ENCODE results near the gene GIGYF2.
"Not testable (repeated sequence)": the region's sequence is repeated elsewhere in the genome, so short reads cannot be mapped to it uniquely, and the experiment has no call there.

The GIGYF2 gene

GRCh38 chr2:232698556-232699091 lies 1.5 kb downstream of the GIGYF2 start:
- peak overlapping the region; percentile 94 for H3K4me3 ChIP-seq (ENCODE audit: low read depth, low read length)
- TF ChIP-seq, protein P1, sequence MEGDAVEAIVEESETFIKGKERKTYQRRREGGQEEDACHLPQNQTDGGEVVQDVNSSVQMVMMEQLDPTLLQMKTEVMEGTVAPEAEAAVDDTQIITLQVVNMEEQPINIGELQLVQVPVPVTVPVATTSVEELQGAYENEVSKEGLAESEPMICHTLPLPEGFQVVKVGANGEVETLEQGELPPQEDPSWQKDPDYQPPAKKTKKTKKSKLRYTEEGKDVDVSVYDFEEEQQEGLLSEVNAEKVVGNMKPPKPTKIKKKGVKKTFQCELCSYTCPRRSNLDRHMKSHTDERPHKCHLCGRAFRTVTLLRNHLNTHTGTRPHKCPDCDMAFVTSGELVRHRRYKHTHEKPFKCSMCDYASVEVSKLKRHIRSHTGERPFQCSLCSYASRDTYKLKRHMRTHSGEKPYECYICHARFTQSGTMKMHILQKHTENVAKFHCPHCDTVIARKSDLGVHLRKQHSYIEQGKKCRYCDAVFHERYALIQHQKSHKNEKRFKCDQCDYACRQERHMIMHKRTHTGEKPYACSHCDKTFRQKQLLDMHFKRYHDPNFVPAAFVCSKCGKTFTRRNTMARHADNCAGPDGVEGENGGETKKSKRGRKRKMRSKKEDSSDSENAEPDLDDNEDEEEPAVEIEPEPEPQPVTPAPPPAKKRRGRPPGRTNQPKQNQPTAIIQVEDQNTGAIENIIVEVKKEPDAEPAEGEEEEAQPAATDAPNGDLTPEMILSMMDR (IDR thresholded peaks at IDR 0.05; ENCODE audit: control insufficient read depth, extremely low read depth, insufficient read depth), result no peak
- DNase-seq (ENCODE audit: low read depth), result no peak

GRCh38 chr2:232699110-232699509 lies 2.0 kb downstream of the GIGYF2 start:
- DNase-seq (ENCODE audit: low read depth), result no peak
- TF ChIP-seq, protein P1 (IDR thresholded peaks at IDR 0.05; ENCODE audit: control insufficient read depth, extremely low read depth, insufficient read depth), result no peak
- H3K4me3 ChIP-seq (ENCODE audit: low read depth, low read length), result no peak overlapping the region

DNA sequence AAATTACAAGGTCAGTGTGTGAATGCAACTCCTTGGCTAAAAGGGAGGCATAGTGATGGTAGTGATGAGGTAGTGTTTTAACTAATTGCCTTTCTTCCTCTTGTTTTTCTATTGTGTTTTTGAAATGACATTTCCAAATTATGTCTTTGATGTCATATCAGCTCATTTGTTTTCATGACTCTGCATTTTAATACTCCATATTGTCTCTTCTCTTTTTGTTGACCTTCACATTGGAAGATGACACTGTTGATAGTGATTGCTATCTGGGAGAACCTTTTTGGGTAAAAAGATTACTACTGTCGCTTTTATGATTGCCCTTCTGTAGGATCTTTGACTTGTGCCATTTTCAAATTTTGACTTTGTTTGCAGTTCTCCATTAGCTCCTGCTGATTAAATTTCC lies 3.0 kb downstream of the GIGYF2 start:
- TF ChIP-seq, protein P1 (IDR thresholded peaks at IDR 0.05; ENCODE audit: control insufficient read depth, extremely low read depth, insufficient read depth), result no peak
- no peak for DNase-seq (ENCODE audit: low read depth)
- no peak overlapping the region for H3K4me3 ChIP-seq (ENCODE audit: low read depth, low read length)

DNA sequence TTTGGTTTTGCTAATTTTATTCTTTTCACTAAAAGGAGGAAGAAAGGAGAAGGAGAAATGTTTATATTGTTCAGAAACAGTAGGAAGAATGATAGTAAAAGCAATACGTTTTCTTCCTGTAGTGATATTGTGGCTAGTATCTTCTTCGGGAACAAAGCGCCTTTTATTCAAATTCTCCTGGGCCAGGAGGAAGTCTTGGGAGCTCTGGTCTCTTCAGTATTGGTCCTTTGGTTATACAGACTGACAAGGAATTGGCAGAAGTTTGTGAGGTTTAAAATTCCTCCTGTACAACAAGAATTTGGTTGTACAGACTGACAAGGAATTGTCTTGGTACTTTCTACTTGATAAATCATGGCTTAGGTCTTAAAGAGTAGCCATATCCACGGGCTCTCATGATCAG lies 9.9 kb downstream of the GIGYF2 start:
- no peak overlapping the region for H3K4me3 ChIP-seq (ENCODE audit: low read depth, low read length)
- no peak for DNase-seq (ENCODE audit: low read depth)
- TF ChIP-seq, protein P1 (IDR thresholded peaks at IDR 0.05; ENCODE audit: control insufficient read depth, extremely low read depth, insufficient read depth), result no peak

DNA sequence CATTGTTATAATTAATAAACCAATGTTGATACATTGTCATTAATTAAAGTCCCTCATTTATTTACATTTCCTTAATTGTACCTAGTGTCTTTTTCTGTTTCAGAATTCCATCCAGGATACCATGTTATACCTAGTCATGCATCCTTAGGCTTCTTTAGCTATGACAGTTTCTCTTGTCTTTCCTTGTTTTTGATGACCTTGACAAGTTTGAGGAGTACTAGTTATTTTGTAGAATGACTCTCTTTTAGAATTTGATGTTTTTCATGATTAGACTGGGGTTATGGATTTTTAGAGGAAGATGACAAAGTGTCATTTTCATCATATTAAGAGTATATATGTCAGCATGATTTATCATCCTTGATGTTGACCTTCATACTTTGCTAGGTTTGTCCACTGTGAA lies 16.4 kb downstream of the GIGYF2 start:
- H3K4me3 ChIP-seq (ENCODE audit: low read depth, low read length), result no peak overlapping the region
- TF ChIP-seq, protein P1 (IDR thresholded peaks at IDR 0.05; ENCODE audit: control insufficient read depth, extremely low read depth, insufficient read depth), result no peak
- no peak for DNase-seq (ENCODE audit: low read depth)

GRCh38 chr2:232714969-232715368 lies 17.8 kb downstream of the GIGYF2 start:
- DNase-seq (ENCODE audit: low read depth), result no peak
- TF ChIP-seq, protein P1 (IDR thresholded peaks at IDR 0.05; ENCODE audit: control insufficient read depth, extremely low read depth, insufficient read depth), result no peak
- H3K4me3 ChIP-seq (ENCODE audit: low read depth, low read length), result no peak overlapping the region

DNA sequence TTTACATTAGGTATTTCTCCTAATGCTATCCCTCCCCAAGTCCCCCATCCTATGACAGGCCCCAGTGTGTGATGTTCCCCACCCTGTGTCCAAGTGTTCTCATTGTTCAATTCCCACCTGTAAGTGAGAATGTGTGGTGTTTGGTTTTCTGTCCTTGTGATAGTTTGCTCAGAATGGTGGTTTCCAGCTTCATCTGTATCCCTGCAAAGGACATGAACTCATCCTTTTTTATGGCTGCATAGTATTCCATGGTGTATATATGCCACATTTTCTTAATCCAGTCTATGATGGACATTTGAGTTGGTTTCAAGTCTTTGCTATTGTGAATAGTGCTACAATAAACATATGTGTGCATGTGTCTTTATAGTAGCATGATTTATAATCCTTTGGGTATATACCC lies 22.9 kb downstream of the GIGYF2 start:
- not testable (repeated sequence) for DNase-seq (ENCODE audit: low read depth); H3K4me3 ChIP-seq (ENCODE audit: low read depth, low read length)

Data from LNCaP clone FGC (cell line).